ENCODE data around the gene NFATC2IP.

DNA sequence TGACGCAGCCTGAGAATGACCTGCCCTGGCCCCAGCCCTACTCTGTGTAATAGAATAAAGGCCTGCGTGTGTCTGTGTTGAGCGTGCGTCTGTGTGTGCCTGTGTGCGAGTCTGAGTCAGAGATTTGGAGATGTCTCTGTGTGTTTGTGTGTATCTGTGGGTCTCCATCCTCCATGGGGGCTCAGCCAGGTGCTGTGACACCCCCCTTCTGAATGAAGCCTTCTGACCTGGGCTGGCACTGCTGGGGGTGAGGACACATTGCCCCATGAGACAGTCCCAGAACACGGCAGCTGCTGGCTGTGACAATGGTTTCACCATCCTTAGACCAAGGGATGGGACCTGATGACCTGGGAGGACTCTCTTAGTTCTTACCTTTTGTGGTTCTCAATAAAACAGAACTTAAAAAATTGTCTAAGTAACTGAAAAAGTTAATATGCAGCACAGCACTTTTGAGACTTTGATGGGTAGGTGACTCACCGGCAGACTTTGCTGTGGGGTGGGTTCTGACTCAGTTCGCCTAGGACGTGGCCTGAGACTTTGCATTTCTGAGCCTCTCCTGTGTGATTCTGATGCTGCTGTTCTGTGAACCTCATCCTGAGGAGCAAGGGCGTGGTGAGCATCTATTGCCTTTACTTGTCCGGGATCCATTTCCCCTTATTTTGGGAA is 39.8 kb downstream of the NFATC2IP start:
- no peak for TF ChIP-seq EZH2 (IDR thresholded peaks at IDR 0.05; ENCODE audit: borderline replicate concordance)
- TF ChIP-seq, protein P1, sequence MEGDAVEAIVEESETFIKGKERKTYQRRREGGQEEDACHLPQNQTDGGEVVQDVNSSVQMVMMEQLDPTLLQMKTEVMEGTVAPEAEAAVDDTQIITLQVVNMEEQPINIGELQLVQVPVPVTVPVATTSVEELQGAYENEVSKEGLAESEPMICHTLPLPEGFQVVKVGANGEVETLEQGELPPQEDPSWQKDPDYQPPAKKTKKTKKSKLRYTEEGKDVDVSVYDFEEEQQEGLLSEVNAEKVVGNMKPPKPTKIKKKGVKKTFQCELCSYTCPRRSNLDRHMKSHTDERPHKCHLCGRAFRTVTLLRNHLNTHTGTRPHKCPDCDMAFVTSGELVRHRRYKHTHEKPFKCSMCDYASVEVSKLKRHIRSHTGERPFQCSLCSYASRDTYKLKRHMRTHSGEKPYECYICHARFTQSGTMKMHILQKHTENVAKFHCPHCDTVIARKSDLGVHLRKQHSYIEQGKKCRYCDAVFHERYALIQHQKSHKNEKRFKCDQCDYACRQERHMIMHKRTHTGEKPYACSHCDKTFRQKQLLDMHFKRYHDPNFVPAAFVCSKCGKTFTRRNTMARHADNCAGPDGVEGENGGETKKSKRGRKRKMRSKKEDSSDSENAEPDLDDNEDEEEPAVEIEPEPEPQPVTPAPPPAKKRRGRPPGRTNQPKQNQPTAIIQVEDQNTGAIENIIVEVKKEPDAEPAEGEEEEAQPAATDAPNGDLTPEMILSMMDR (IDR thresholded peaks at IDR 0.05; ENCODE audit: poor library complexity), result no peak

Measured in hepatocyte (in vitro differentiated cells).